Brain microvascular endothelial cell (primary cell): ENCODE results near the gene TMUB2.

Source experiments
- DNase-seq: peaks from one replicate; pipeline ENCODE4 v3.0.0-alpha.2; 2020
- H3K27ac ChIP-seq: fragments of 250-450 bp; sonication (Bioruptor Pico); 2 replicates; pipeline ENCODE4 v1.5.1; 2020; ENCODE audit warnings: mild to moderate bottlenecking, moderate library complexity
- H3K27me3 ChIP-seq: fragments of 250-450 bp; sonication (Bioruptor Pico); replicated peaks from 2 replicates; pipeline ENCODE4 v1.5.1; 2020; ENCODE audit warnings: mild to moderate bottlenecking
- H3K36me3 ChIP-seq: fragments of 250-450 bp; sonication (Bioruptor Pico); replicated peaks from 2 replicates; pipeline ENCODE4 v1.5.1; 2020; ENCODE audit warnings: mild to moderate bottlenecking
- H3K4me3 ChIP-seq: 2 replicates; pipeline ENCODE4 v1.5.1; 2011; ENCODE audit warnings: low read depth, mild to moderate bottlenecking, control low read depth, low read length, moderate library complexity
- in situ Hi-C: cut with HindIII; loops from 2 replicates; pipeline ENCODE4 v1.10.0; 2017; ENCODE audit warnings: low sequenced_read_pairs, low pct_ligation_motif_present
- TF ChIP-seq, protein P1 (sequence below): IDR thresholded peaks from 2 replicates; pipeline ENCODE4 v1.5.1; 2011; ENCODE audit warnings: low read depth, mild to moderate bottlenecking, moderate library complexity, low read length, control low read depth, inconsistent platforms; ENCODE audit errors: missing control alignments

Gene TMUB2

GRCh38 chr17:44198721-44199552, 12.2 kb downstream of the TMUB2 start:
- Histone ChIP-seq H3K27ac (peak overlapping the region; percentile 78), H3K4me3 (peak overlapping the region; percentile 76), H3K36me3 (peaks cover 29% of the 10 kb centered on the region), H3K27me3 (no peaks in the 10 kb centered on the region)
- TF ChIP-seq, protein P1, sequence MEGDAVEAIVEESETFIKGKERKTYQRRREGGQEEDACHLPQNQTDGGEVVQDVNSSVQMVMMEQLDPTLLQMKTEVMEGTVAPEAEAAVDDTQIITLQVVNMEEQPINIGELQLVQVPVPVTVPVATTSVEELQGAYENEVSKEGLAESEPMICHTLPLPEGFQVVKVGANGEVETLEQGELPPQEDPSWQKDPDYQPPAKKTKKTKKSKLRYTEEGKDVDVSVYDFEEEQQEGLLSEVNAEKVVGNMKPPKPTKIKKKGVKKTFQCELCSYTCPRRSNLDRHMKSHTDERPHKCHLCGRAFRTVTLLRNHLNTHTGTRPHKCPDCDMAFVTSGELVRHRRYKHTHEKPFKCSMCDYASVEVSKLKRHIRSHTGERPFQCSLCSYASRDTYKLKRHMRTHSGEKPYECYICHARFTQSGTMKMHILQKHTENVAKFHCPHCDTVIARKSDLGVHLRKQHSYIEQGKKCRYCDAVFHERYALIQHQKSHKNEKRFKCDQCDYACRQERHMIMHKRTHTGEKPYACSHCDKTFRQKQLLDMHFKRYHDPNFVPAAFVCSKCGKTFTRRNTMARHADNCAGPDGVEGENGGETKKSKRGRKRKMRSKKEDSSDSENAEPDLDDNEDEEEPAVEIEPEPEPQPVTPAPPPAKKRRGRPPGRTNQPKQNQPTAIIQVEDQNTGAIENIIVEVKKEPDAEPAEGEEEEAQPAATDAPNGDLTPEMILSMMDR: no peak
- in situ Hi-C loops: no loop called here
- DNase-seq: no peak

DNA sequence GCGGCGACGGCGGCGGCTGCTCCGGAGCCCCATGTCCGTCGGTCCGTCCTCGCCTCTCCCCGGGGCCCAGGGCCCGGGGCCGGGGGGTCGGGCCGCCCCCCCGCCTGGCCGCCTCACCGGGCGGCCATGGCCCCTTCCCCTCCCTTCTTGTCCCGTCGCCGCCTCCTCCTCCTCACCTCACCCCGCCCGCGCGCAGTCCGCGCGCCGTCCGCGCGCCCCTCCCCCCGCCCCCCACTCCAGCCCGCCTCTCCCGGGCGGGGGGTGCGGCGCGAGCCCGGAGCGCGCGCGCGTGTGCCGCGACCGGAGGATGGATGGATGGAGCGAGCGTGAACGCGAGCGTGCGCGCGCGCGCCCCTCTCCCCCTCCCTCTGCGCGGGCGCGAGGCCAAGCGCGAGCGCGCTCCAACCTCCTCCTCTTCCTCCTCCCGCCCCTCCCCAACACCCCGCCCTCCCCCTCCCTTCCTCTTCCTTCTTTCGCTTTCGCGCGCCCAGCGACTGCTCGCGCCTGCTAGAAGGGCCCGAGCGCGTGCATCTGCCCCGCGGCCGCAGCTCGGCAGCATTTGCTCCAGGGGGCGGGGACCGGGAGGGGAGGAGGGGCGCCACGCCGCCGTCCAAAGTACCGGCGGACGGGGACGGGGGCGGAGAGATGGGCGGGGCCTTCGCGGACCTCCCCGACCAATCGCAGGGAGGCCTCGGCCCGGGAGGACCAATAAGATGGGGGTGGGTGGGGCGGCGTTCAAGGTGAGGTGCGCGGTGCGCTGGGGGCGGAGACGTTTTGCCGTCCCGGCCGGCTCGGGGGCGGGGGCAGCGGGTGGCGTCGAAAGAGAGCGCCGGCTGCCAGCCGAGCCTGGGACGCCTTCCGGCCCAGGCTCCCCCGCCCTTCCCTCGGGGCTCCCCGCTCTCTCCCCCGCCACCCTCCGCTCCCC, 13.0 kb downstream of the TMUB2 start, which contains the start of gene ATXN7L3:
Gene ATXN7L3 (minus strand): TSS at position 332 of the 925 bp plus-strand sequence. CDS start 1,814 bp downstream, outside the sequence.
- H3K4me3 ChIP-seq: peak within 1 kb of the TSS; percentile 76
- TF ChIP-seq, protein P1: no peak
- in situ Hi-C loops: loop anchor here (10.0 kb wide), 1 partner anchor 125 kb away; the partner anchor contains the start of gene SLC25A39
- H3K36me3 ChIP-seq: peaks cover 20% of the 10 kb centered on the region
- peak; percentile 98 for DNase-seq
- H3K27me3 ChIP-seq: no peaks in the 10 kb centered on the region
- peak within 1 kb of the TSS; percentile 81 for H3K27ac ChIP-seq

DNA sequence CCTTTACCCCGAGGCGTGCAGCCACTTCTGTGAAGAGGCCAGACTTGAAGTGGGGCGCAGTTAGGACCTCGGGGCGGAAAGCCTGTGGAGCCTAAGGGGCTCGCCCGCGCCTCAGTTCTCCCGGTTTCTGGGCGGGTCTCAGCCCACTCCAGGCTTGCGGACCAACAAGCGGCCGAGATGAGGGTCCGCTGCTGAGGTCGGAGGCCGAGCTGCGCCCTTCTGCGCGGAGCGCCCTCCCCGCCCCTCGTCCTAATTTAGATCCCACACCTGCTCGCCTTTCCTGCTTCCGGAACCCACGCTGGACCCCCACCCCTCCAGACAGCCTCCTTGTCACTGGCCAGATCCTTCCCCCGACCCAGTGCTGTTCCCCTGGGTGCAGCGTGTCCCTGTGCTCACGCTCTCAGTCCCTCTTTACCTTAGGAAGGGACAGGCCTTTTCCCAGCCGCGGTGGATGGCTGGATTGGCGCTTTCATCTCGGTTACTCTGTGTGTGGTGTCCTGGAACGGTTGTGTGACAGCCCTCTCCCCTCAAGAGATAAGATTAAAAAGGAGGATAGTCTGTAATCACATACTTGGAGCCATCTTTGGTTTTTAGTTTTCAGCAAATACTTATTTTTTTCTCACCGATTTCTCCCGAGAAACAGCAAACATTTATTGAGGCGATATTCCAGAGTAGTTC, 13.8 kb downstream of the TMUB2 start:
- in situ Hi-C loops: loop anchor here (10.0 kb wide), 1 partner anchor 124 kb away; the partner anchor contains the start of gene SLC25A39
- Histone ChIP-seq H3K4me3 (peak overlapping the region; percentile 64), H3K27me3 (no peaks in the 10 kb centered on the region)

GRCh38 chr17:44202756-44203155, 16.0 kb downstream of the TMUB2 start:
- no peak overlapping the region for H3K27ac ChIP-seq
- in situ Hi-C loops: loop anchor here (10.0 kb wide), 1 partner anchor 122 kb away; the partner anchor contains the start of gene SLC25A39
- TF ChIP-seq, protein P1: no peak
- DNase-seq: no peak
- peaks cover 9% of the 10 kb centered on the region for H3K36me3 ChIP-seq
- H3K27me3 ChIP-seq: no peaks in the 10 kb centered on the region
- H3K4me3 ChIP-seq: no peak overlapping the region

More for the DNA sequence above, 13.8 kb downstream of the TMUB2 start:
- Histone ChIP-seq H3K36me3 (peaks cover 12% of the 10 kb centered on the region), H3K27ac (peak overlapping the region; percentile 81)
- DNase-seq: no peak
- TF ChIP-seq, protein P1: no peak

- Histone ChIP-seq H3K27me3 (no peaks in the 10 kb centered on the region), H3K27ac (no peak overlapping the region), H3K36me3 (peaks cover 14% of the 10 kb centered on the region), H3K4me3 (no peak overlapping the region)
- TF ChIP-seq, protein P1: peak; percentile 88
- in situ Hi-C loops: loop anchor here (10.0 kb wide), 1 partner anchor 121 kb away; the partner anchor contains the start of gene SLC25A39
- no peak for DNase-seq
These were observed 17.1 kb downstream of the TMUB2 start for GRCh38 chr17:44203731-44204440.
